HL-60/S4 treated with phorbol 12-myristate 13-acetate at 8.2 ng/mL for 4 days and 3 days (cell line): Measurements from ENCODE around the gene HIVEP1.

Experiments
- in situ Hi-C: fragments of 300-500 bp; cut with MboI; formaldehyde crosslinking; loops from 2 replicates; pipeline ENCODE4 v1.15.0; 2022; ENCODE audit warnings: low sequenced_read_pairs

The HIVEP1 gene

DNA sequence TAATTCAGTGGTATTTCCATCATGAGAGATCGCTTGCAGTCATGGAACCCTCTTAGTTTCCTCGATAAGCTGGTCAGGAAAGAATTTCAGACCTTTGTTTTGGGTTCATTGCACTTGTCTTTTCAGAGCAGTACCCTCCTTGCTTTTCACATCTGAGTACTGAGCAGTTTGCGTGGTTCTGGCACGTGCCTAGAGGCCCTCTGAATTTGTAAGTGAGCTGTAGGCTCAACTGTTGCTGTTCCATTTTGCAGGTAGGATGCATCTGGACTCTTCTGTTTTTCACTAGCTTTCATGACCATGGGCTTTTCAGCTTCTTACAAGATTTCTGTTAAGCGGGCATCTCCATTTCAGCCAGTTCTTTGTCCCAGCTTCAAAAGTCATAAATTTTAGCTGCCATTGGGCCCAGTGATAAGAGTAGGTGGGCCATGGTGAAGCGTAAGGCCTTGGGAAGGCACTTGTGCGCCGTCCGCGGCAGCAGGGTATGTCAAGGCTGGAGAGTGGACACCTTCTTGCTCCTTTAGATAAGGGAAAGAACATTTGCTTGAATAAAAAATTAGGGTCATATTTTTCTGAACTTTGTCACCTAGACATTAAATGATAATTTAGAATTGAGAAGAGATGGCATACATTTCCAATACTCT is 35.8 kb downstream of the HIVEP1 start:
- in situ Hi-C loops: no loop called here

DNA sequence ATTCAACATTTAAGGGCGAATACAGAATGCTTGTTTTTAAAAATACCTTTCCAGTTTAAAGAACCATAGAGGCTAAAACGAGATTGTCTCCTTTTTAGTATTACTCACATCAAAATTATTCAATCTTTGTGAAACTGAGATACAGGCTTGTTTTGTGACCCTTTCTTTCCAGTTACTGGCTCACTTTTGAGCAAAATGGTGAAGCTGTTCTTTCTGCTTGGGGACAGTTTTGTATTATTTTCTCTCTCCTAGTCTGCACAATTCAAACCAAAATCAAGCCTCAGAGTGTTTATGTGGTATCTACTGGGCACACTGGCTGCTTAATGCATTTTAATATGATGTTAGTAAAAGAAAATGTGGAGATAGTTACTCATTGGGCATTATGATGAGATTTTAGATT is 36.5 kb downstream of the HIVEP1 start:
- in situ Hi-C loops: no loop called here

DNA sequence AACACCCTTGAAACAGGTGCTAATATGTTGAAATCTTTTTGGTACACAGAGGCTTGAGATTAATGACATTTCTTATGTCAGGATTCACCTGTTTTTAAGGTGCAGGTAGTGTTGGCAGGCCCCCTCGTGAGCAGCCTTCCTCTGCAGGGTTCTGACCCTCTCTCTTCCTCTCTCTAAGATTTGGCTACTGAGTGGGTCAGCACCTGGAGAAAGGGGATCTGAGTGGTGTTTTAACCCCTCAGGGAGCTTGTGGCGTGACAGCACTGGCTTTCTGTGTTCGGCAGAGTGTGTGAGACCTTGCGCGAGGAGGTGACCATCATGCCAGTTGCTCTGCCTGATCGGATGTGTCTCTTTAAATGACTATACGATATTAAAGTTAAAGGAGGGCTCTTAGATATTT is 37.1 kb downstream of the HIVEP1 start:
- in situ Hi-C loops: no loop called here

DNA sequence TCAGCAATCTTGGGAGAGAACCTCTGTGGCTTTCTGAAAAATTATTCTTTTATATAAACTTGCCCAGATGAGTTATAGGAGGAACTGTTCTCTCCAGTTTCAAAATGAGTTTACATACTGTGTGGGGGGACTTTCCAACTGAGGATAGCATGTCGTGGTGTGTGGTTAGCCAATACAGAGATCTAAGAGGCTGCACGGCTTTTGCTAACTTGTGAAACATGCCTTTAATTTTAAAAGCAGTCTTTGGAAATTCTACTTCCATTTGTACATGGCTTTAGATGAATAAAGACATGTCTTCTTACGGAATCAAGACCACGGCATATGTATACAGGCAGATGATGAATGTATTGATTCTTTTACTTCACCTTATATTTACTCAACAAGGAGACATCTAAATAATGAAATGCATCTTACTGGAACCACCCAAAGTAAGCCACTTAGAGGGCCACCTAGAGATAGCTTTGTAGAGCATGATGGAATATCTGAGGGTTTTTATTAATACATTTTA is 39.8 kb downstream of the HIVEP1 start:
- in situ Hi-C loops: no loop called here

DNA sequence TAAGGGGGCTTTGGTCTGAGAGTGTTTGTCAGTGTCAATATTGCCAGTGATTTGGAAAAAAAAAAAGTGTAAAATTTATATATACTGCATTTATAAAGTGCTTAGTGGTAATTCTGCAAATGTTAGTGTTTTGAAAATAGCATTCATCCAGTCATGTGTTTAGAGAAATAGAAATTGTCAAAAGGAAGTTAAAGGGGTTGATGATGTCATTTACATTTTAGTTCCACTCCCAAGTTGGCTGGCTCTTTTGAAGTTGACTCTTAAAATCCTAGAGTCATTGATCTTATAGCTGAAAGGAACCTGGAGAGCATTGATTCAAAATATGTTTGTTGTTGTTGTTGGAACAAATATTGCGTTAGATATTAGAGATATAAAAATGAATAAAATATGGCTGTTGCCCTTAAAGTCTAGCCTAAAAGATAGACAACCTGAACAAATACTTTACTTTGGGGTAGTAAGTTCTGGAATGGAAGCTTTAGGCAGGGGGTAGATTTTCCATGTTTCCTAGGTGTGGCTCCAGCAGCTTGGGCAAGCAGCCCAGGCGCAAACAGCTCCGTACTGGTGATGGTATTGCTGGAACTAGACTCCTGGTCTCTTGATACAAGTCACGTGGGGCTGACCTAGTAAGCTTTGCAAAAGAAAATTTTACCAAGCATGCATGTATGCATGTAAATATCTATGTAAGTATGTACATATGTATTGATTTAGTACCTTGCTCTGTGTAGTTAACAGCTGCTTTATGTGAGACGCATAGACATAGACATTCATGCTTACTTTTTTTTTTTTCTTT is 46.3 kb downstream of the HIVEP1 start:
- in situ Hi-C loops: no loop called here

DNA sequence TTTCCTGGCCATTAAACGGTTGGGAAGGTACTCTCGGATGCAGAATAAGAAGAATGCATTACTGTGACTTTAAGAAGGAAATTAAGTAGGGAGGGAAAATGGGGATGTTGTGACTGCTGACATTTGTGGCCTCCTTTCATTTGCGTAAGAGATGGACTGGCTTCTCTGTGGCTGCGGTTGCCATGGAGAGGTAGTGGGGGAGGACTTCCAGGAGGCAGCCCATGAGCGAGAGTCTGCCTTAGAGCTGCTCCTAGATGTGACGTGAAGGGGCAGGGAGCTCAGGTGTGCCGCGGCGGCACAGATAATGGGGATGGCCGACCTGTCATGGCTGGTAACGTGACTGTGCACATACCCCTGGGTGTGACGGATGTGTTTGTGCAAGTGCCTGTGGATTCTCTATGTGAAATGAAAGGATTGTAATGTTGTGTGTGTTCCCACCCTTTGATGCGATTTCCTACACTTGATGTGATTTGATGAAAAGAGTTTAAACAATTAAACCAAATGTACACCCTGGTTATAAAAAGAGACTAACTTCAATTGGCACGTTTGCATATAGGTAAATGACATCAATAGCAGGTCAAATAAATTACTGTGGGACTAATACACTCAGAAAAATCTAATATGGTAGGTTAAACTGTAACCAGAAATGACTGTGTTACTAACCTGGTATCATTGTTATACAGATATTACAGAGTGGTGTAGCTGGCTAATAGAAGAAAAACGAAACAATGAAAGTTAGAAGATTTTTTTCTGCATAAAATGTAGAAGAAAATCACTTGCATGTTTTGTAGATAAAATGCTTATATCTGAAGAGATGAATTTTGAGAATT is 48.9 kb downstream of the HIVEP1 start:
- in situ Hi-C loops: no loop called here

DNA sequence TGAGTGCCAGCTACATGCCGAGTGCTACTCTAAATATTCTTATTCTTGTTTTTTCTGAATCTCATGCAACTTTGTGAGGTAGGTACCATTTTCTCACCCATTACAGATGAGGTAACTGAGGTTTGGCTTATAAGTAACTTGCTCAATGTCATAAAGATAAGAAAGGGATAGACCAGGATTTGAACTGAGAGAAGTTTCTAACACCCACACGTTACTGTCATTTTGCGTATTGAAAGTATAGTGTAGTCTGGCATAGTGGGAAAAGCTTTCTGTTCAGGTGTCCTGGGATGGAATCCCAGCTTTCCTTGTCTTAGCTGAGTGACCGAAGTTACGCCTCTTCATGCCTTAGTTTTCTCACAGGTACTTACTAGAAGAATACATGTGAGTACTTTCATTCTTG is 50.5 kb downstream of the HIVEP1 start:
- in situ Hi-C loops: no loop called here

DNA sequence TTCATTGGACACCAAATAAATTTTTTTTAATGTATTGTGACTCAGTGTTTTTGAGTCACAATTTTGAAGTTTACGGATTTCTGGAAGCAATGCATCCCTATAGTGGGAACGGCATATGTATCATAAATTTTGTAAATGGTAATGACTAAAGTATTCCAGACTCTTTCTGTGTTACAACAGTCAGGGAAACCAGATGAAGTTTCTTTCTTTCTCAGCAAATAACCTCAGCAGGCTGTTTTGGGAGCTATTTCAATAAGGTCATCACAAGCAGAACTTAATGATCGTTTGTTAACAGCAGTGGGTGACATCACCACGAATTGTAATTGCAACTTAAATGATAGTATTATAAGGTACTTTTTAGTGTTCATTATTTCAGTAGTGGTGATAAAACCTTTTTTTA is 52.0 kb downstream of the HIVEP1 start:
- in situ Hi-C loops: no loop called here

DNA sequence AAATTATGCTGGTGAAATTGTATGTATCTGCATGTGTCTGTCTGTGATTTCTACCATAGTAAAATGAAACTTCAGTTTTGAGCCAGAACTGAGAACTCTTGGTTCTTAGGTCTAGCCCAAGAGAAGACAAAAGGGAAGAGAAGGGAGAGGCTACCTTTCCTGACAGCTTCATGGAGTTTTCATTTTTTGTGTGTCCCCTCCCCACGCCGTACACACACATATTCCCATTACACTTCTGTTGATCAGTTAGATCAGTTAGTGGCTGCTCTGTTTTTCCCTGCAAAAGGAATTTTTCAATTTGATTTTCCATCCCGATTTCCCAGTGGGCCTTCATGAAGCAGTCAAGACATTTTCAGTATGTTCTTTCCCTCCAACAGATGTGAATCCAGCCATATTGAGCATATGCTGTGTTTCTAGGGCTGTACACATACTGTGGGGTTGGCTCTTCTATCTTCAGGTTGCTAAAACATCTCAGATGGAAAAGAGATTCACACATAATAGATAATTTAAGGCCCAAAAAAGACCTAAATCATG is 52.5 kb downstream of the HIVEP1 start:
- in situ Hi-C loops: no loop called here

DNA sequence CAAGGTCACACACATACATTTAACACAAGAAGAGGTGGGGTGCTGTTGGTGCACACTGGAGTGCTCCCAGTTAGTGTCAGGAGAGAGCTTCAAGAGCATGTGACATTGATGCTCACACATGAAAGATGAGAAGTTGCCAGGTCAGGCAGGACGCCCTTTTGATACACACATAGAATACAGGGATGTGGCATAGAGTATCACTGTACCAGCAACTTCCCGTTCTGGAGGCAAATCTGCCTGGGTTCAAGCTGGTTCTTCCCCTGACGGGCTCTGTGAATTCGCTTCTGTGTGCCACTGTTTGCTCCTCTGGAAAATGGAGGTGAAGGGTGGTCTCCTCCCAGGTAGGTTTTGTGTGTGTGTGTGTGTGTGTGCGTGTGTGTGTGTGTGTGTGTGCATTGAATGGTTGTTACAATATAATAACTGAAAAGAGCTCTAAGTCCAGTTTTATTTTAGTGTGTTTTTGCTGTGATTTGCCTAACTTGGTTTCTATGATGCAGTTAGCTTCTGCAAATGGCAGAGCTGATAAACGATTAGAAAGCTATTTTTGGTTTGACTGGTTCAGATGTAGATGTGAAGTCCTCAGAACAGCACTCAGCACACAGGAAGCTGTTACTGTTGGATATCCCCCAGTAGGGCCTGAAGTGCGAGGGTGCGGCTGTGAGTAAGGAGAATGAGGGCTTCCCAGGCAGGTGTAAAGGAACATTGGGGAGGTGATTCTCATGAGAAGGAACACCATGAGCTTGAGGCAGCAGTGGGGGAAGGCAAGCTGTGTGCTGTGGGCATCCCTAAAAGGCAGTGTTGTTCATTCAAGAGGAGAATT is 53.4 kb downstream of the HIVEP1 start:
- in situ Hi-C loops: no loop called here

DNA sequence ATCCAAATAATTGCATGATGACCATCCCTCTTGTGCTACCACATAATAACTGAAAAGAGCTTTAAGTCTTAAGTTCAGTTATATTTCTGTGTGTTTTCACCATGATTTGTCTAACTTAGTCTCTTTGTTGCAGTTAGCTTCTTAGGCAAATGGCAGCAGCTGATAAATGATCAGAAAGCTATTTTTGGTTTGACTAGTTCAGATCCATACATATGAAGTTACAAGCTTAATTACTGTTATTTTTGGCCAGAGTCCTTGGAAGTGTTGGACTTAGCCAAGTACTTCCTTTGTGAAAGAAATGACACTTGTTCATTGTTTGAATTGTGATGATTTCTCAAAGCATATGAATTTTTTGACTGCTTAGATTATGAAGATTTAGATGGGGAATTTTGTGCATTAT is 54.2 kb downstream of the HIVEP1 start:
- in situ Hi-C loops: no loop called here

DNA sequence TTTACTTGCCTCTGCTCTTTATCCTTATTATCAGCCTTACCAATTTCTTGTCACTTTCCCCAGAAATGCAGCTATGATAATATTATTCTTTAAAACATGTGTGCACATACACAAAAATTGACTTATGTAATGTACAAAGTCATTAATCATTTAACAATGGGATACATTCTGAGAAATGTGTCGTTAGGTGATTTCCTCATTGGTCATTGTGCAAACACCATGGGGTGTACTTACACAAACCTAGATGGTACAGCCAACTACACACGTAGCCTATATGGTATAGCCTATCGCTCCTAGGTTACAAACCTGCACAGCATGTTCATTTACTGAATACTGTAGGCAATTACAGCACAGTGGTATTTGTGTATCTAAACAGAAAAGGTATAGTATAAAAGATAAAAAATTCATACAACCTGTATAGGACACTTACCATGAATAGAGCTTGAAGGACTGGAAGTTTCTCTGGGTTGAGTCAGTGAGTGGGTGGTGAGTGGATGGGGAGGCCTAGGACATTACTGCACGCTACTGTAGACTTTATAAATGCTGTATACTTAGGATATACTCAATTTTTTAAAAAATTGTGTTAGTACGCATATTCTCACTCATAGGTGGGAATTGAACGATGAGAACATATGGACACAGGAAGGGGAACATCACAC is 56.9 kb downstream of the HIVEP1 start:
- in situ Hi-C loops: no loop called here

DNA sequence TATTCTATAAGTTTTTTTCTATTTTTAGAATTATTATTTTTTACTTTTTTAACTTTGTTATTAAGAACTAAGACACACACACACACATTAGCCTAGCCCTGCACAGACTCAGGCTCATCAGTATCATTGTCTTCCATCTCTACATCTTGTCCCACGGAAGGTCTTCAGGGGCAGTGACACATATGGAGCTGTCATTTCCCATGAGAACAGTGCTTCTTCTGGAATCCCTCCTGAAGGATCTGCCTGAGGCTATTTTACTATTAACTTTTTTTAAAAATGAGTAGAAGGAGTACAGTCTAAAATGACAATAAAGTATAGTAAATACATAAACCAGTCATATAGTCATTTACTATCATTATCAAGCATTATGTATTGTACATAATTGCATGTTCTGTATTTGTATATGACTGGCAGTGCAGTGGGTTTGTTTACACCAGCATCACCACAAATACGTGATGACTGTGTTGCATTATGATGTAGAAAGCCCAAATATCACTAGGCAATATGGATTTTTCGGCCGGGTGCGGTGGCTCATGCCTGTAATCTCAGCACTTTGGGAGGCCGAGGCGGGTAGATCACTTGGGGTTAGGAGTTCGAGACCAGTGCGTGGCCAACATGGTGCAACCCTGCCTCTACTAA is 57.9 kb downstream of the HIVEP1 start:
- in situ Hi-C loops: no loop called here

DNA sequence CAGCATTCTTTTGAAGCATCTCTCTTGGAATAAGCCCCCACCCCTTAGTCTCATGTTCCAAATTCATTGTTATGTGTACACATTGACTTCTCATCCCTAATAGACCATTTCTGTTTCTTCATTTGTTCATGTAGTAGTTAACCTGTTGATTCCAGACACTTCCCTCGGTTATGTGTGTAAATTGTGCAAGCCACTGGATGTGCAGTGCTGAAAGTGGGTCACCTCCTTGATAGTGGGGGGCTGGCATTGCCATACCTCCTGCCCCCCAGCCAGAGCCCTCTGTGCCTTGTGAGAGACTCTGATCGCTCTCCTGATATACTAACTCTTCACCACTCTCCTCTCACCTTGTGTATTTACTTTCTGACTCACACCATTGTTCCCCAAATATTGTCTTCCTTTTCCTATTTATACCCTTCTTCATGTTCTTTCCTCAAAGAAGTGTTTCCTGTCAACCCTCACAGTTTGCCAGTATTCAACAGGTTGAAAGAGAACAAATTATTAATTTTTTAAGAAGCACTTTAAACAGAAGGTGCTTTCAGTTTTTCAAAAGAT is 59.0 kb downstream of the HIVEP1 start:
- in situ Hi-C loops: no loop called here

DNA sequence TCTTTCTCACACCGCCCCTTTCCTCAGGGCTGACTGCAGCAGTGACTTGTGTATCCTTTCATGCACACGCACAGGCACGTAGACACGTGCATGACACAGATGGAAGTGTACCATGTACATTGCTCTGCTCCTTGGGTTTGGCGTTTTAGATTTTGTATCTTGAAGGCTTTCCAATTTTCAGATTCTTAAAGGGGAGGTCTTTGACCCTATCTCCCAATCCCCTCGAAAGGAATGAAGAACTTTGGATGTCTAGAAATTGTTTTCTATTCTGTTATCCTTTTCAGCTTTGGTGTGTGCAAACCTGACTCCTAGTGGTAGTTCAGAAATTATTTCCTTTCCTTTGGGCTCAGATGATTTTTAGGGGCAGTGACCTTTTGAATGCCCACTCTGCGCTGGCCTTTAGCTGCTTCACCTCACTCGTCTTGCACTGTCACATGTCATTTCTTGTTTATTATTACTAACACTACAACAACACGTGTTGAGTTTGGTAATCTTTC is 63.0 kb downstream of the HIVEP1 start:
- in situ Hi-C loops: no loop called here

DNA sequence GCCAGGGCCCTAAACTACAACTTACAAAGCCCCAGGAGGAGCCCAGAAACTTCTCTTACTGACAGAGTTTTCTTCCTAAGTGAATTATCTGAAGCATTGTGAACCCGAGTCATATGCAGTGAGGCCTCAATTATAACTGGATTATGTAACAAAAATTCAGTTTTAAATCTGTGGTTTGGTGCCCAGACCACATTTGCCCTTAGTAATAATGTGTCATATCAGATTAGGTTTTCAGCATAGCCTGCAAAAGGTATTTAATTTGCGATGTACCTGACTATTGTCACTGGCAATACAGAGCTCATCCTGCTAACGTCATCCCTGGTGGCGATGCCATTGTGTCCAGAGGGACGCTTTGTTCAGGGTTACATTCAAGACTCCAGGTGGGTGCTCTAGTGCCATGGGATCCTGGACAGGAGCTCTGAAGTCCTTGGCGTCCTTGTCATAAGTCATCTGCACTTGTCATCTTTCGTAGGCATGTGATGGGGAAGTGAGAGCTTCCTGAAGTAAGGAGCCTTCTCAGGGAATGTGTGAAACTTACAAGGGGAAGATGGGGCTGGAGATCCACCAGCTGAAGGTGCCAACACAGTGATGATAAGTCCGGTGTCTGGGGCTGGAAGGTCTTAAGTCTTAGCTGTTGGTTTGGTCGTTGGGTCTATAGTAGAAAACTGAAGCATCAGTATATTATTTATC is 65.1 kb downstream of the HIVEP1 start:
- in situ Hi-C loops: no loop called here

DNA sequence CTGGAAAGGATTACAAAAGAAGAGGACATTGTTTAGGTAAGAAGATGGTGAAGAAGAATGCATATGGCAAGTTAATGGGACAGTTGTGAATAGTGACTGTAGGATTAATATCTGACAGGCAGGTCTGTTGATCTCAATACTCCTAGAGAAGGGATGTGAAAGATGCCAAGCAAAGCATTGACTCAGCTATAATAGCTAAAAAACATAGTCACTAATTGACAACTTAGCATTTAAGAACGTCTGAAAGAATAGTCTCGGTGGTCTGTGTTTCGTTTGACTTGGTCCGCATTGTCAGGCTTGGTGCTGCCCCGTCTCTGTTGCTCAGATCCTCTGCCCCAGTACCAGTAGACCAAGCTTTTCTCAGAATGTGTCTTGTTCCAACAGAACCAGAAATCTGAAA is 65.9 kb downstream of the HIVEP1 start:
- in situ Hi-C loops: no loop called here

DNA sequence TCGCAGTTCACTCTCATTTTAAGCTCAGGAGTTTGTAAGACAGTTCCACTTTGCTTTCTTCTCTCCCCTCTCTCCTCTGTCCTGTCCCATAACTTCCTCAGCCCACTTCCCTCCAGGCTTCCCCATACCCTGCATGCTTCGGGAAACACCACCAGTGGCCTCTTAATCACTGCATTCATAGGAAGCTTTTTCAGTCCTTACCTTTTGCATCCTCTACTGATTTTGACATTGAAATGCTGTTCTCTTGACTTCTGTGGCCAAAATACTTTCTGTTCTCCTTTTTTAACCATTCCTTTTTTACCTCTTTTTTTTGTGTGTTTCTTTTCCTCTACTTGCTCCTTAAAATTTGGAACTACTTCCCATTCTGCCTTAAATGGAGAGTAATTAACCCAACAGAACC is 69.7 kb downstream of the HIVEP1 start:
- in situ Hi-C loops: no loop called here
